SK-N-SH (cell line): ENCODE data around the gene DCLRE1A.

ENCODE experiments used
- CTCF ChIP-seq: fragments of 200-600 bp; sonication (generic); IDR thresholded peaks from 2 replicates; pipeline ENCODE4 v1.6.1; 2017; ENCODE audit warnings: antibody characterized with exemption, mild to moderate bottlenecking, moderate library complexity
- EP300 ChIP-seq, 2 experiments: IDR thresholded peaks; 2 replicates each; pipeline versions ENCODE4 v1.4.0 to v1.6.1; 2012; ENCODE audit warnings: borderline replicate concordance in 1 of 2, low read depth in 1 of 2, low read length in 1 of 2
- MEF2A ChIP-seq: IDR thresholded peaks from 2 replicates; pipeline ENCODE4 v1.4.0; 2012; ENCODE audit warnings: low read depth, borderline replicate concordance
- POLR2AphosphoS5 ChIP-seq: IDR thresholded peaks from 2 replicates; pipeline ENCODE4 v1.6.1; 2012; ENCODE audit warnings: low read depth, low read length
- RCOR1 ChIP-seq: fragments of 150-350 bp; IDR thresholded peaks from 2 replicates; pipeline ENCODE4 v1.6.1; 2017; ENCODE audit warnings: antibody characterized with exemption, low read length
- RFX5 ChIP-seq: IDR thresholded peaks from 2 replicates; pipeline ENCODE4 v1.6.1; 2012; ENCODE audit warnings: mild to moderate bottlenecking, improper control_type of control experiment, low read length
- SIN3A ChIP-seq: IDR thresholded peaks from 2 replicates; pipeline ENCODE4 v1.6.1; 2012; ENCODE audit warnings: low read depth, mild to moderate bottlenecking, low read length, moderate library complexity, borderline replicate concordance
- YY1 ChIP-seq: IDR thresholded peaks from 2 replicates; pipeline ENCODE4 v1.4.0; 2012; ENCODE audit warnings: low read depth, mild to moderate bottlenecking

GRCh38 chr10:113849140-113849803 is 4.6 kb downstream of the DCLRE1A start:
- TF ChIP-seq EP300 (IDR thresholded peaks at IDR 0.05; ENCODE audit: borderline replicate concordance in 1 of 2, low read depth in 1 of 2, low read length in 1 of 2) (no peak), RFX5 (no peak), CTCF (no peak), MEF2A (no peak), YY1 (no peak), SIN3A (no peak), POLR2AphosphoS5 (no peak), RCOR1 (no peak)
